Calu3 (cell line): ENCODE data around the gene GNPTAB. TPM values are rescaled to one million over a fixed set of nuclear protein-coding genes. Genes with fewer than 3 reads are reported as not detected.

Source experiments
- BruUV-seq: library from RNA; stranded (reverse); fragments of 400-500 nt; replicated peaks from 2 replicates; lab custom pipeline; 2021; lab: Mats Ljungman, UMichigan
- CTCF ChIA-PET: fragments of 300-600 bp; sonication (Branson Sonifier 250); formaldehyde crosslinking; loops from one replicate; lab custom pipeline; 2022; ENCODE audit warnings: antibody characterized with exemption; lab: Charles Lee
- DNase-seq: peaks from one replicate; pipeline ENCODE4 v3.0.0; 2022
- H3K27ac Mint-ChIP-seq: one replicate; pipeline ENCODE4 v1.8.0; 2022; ENCODE audit warnings: mixed read lengths; ENCODE audit not compliant: unreplicated experiment
- H3K27me3 Mint-ChIP-seq: one replicate; pipeline ENCODE4 v1.8.0; 2022; ENCODE audit warnings: mixed read lengths; ENCODE audit not compliant: unreplicated experiment
- H3K36me3 Mint-ChIP-seq: one replicate; pipeline ENCODE4 v1.8.0; 2022; ENCODE audit warnings: mild to moderate bottlenecking, moderate library complexity, mixed read lengths; ENCODE audit not compliant: insufficient read depth, unreplicated experiment
- H3K4me1 Mint-ChIP-seq: one replicate; pipeline ENCODE4 v1.8.0; 2022; ENCODE audit warnings: mild to moderate bottlenecking, low read depth, mixed read lengths; ENCODE audit not compliant: unreplicated experiment
- H3K4me3 Mint-ChIP-seq: one replicate; pipeline ENCODE4 v1.8.0; 2022; ENCODE audit warnings: mild to moderate bottlenecking, low read depth, moderate library complexity, mixed read lengths; ENCODE audit not compliant: unreplicated experiment
- H3K9me3 Mint-ChIP-seq: one replicate; pipeline ENCODE4 v1.8.0; 2022; ENCODE audit warnings: low read depth, mixed read lengths; ENCODE audit not compliant: unreplicated experiment
- CTCF ChIP-seq: fragments of 200-600 bp; IDR thresholded peaks from one replicate; pipeline ENCODE4 v1.8.0; 2022; ENCODE audit warnings: antibody characterized with exemption; ENCODE audit not compliant: unreplicated experiment
- intact Hi-C: fragments of 100-400 bp; cut with micrococcal nuclease; formaldehyde crosslinking; loops from one replicate; pipeline ENCODE4 v1.10.0; 2022; ENCODE audit not compliant: unreplicated experiment
- total RNA-seq: library from RNA; stranded (reverse); gene quantifications from 2 replicates; pipeline ENCODE4 v1.2.3, GENCODE V29; 2022

GNPTAB gene
- total RNA-seq, 1 experiment from 2014 or later: 36.0 TPM

DNA sequence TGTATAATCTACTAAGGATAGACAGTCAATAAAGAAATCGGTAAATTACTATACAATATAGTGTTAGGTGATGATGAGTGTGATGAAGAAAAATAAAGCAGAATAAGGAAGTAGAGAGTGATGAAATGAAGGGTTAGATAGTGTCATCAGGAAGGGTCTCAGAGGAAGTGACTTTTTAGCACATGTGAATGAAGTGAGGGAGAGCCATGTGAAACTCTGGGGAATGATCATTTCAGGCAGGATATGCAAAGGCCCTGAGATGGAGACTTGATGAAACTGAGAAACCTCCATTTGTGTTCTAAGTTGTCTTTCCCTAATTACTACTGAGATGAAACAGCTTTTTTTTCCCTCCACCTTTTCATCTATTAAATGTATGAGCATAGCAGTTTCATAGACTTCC lies 19.4 kb upstream of the GNPTAB start:
- Mint-ChIP-seq H3K4me3 (no peak overlapping the region), H3K4me1 (peaks cover 4% of the 10 kb centered on the region), H3K27me3 (no peaks in the 10 kb centered on the region), H3K9me3 (no peaks in the 10 kb centered on the region), H3K36me3 (peaks cover 4% of the 10 kb centered on the region), H3K27ac (no peak overlapping the region)
- intact Hi-C loops: no loop called here
- CTCF ChIA-PET: no interaction called here
- DNase-seq: no peak
- BruUV-seq: no TSS peak
- no peak for TF ChIP-seq CTCF

GRCh38 chr12:101847325-101847724 lies 16.6 kb upstream of the GNPTAB start:
- TF ChIP-seq CTCF: no peak
- H3K36me3 Mint-ChIP-seq: peaks cover 4% of the 10 kb centered on the region
- no peaks in the 10 kb centered on the region for H3K4me1 Mint-ChIP-seq
- H3K9me3 Mint-ChIP-seq: no peaks in the 10 kb centered on the region
- intact Hi-C loops: no loop called here
- CTCF ChIA-PET: interaction anchor here (0.6 kb wide), 1 partner anchor 153 kb away, joined by 4 read pairs; no protein-coding TSS in a partner anchor
- BruUV-seq: no TSS peak
- no peak overlapping the region for H3K4me3 Mint-ChIP-seq
- DNase-seq: no peak
- H3K27me3 Mint-ChIP-seq: no peaks in the 10 kb centered on the region
- H3K27ac Mint-ChIP-seq: no peak overlapping the region

- H3K27me3 Mint-ChIP-seq: no peaks in the 10 kb centered on the region
- H3K27ac Mint-ChIP-seq: no peak overlapping the region
- no TSS peak for BruUV-seq
- intact Hi-C loops: no loop called here
- H3K4me1 Mint-ChIP-seq: no peaks in the 10 kb centered on the region
- no peak overlapping the region for H3K4me3 Mint-ChIP-seq
- H3K36me3 Mint-ChIP-seq: peaks cover 4% of the 10 kb centered on the region
- DNase-seq: no peak
- CTCF ChIA-PET: interaction anchor here (0.7 kb wide), 1 partner anchor 1049 kb away, joined by 3 read pairs; no protein-coding TSS in a partner anchor
- H3K9me3 Mint-ChIP-seq: no peaks in the 10 kb centered on the region
- no peak for TF ChIP-seq CTCF
These were observed 14.5 kb upstream of the GNPTAB start for GRCh38 chr12:101845137-101845711.

GRCh38 chr12:101841069-101841468 lies 10.3 kb upstream of the GNPTAB start:
- intact Hi-C loops: no loop called here
- Mint-ChIP-seq H3K36me3 (no peaks in the 10 kb centered on the region), H3K27me3 (no peaks in the 10 kb centered on the region), H3K9me3 (no peaks in the 10 kb centered on the region), H3K4me1 (no peaks in the 10 kb centered on the region), H3K27ac (no peak overlapping the region), H3K4me3 (no peak overlapping the region)
- no TSS peak for BruUV-seq
- TF ChIP-seq CTCF: no peak
- CTCF ChIA-PET: interaction anchor here (0.7 to 1.2 kb wide), 3 partner anchors 11 to 1971 kb away, joined by 3 to 4 read pairs (median 4); partner anchors contain the start of gene GNPTAB
- DNase-seq: no peak
